HL-60/S4 treated with retinoic acid at 250 ng/mL for 4 days and 3 days (cell line): Measurements from ENCODE around the gene MGAT2.
"Not testable (repeated sequence)": the region's sequence is repeated elsewhere in the genome, so short reads cannot be mapped to it uniquely, and the experiment has no call there.

Experiments
- in situ Hi-C: fragments of 300-500 bp; cut with MboI; formaldehyde crosslinking; loops from 2 replicates; pipeline ENCODE4 v1.7.0; 2022; ENCODE audit warnings: low sequenced_read_pairs

Gene MGAT2

DNA sequence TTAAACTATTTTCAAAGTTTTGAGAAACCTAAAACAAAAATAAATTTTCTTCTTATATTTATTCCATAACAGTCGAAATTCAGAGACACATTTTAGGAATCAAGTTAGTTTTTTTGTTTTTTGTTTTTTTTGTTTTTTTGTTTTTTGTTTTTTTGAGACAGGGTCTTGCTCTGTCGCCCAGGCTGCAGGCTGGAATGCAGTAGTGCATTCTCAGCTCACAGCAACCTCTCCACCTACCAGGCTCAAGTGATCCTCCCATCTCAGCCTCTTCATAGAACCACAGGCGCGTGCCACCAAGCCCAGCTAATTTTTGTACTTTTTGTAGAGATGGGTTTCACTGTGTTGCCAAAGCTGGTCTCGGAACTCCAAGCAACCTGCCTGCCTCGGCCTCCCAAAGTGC, 32.9 kb downstream of the MGAT2 start:
- in situ Hi-C loops = no loop called here

DNA sequence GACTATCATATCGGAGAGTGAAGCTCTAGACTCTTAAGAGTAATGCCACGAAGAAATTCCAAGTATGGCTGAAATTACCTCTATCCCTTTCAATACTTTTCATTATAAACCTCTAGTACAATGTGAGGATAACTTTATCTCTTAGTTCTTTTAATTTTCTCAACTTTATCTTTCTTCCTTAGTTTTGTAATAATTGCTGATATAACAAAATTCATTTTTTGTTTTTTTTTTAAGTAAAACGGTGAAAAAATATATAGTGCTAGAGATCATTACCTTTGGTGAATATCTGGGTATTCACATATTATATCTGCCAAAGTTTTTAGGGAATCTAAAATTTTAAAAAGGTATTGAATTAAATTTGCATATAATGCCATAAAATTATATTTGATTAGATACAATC, 33.9 kb downstream of the MGAT2 start:
- in situ Hi-C loops = no loop called here

DNA sequence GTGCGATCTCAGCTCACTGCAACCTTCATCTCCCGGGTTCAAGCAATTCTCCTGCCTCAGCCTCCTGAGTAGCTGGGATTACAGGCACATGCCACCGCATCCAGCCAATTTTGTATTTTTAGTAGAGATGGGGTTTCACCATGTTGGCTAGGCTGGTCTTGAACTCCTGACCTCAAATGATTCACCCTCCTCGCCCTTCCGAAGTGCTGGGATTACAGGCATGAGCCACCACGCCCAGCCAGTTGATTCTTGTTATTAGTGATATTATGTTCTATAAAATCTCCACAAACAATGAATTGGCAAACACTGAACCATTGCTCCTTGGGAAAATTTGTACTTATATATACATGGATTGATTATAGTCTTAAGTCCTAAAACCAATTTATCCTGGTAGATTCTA, 36.9 kb downstream of the MGAT2 start:
- in situ Hi-C loops = not testable (repeated sequence)

DNA sequence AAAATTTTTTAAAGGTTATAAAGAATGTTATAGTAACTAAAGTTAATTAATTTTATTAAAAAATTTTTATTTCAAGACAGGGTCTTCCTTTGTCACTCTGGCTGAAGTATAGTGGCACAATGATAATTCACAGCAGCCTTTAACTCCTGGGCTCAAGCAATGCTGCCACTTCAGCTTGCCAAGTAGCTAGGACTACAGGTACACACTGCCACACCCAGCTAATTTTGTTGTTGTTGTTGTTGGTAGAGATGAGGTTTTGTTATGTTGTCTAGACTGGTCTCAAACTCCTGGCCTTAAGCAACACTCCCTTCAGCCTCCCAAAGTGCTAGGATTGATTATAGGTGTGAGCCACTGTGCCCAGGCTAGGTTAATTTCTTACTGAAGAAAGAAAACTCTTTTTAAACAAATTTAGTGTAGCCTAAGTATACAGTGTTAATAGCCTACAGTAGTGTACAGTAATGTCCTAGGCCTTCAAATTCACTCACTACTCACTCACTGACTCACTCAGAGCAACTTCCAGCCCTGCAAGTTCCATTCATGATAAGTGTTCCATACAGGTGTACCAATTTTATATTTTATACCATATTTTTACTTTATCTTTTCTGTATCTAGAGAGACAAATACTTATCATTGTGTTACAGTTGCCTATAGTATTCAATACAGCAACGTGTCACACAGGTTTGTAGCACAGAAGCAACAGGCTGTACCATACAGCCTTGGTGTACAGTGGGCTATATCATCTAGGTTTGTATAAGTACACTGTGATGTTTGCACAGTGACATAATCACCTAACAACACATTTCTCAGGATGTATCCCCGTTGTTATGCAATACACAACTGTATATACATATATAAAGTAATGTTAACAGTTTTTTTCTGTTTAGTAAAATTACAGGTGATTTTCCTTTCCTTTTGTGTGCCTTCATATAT, 39.2 kb downstream of the MGAT2 start:
- in situ Hi-C loops = no loop called here

DNA sequence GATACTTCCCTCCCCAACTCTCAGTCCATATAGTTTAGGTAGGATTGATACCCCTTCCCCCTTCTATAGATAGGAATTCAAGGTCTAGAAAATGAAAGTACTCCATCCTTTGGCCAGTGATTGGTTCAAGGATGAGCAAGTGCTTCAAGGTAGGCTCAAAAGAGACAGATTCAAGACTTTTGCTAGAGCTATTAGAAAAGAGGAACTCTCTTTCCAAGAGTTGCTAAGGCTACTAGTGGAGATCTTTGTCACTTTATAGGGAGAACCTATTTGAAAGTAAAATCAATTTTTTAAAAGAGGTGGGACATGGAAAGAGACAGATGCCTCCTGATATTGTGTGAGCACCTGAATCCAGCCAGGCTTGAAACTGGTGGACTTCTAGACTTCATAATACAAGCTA, 49.9 kb downstream of the MGAT2 start:
- in situ Hi-C loops = no loop called here
